ENCODE data around the gene ADAMTS6.
"Not testable (repeated sequence)": the region's sequence is repeated elsewhere in the genome, so short reads cannot be mapped to it uniquely, and the experiment has no call there.

The ADAMTS6 gene

GRCh38 chr5:65197531-65198455, 283.9 kb downstream of the ADAMTS6 start:
- DNase-seq (ENCODE audit: low spot score): no peak

DNA sequence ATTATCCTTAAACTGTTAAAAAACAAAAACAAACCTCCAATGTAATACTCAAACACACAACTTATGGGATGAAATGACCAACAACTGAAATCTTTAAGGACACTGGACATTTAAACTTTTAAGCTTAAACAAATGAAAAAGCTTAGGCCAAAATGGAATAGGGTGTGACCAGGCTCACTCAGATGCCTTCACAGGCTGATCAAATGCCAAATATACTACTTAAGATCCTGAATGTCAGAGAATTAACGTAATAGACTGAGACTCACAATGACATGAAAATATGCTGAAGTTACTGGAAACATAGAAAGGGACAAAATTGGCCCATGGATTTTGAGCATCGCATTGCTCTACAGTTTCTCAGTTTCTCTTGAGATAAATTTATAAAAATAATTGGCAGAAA, 286.8 kb downstream of the ADAMTS6 start:
- DNase-seq (ENCODE audit: low spot score): no peak

DNA sequence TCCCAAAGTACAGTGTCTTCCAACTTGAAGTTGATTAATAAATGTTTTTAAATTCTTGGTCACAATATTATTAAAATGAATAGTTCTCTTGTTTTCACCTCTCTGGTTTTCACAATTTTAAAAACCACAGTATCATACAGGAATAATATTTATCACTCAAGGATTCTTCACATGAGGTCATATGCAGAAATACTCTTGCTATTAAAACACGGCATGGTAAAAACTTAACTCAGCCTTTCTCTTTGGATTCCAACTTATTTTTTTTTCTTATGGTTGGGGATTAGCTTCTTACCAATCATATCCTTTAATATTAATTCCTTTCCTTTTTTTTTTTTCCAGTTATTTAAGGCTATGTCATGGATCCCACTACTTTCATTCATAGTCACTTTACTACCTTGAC, 289.4 kb downstream of the ADAMTS6 start:
- DNase-seq (ENCODE audit: low spot score): no peak

GRCh38 chr5:65191554-65192135, 290.1 kb downstream of the ADAMTS6 start:
- DNase-seq (ENCODE audit: low spot score): no peak

GRCh38 chr5:65190328-65191053, 291.2 kb downstream of the ADAMTS6 start:
- peak; percentile 72 for DNase-seq (ENCODE audit: low spot score)

DNA sequence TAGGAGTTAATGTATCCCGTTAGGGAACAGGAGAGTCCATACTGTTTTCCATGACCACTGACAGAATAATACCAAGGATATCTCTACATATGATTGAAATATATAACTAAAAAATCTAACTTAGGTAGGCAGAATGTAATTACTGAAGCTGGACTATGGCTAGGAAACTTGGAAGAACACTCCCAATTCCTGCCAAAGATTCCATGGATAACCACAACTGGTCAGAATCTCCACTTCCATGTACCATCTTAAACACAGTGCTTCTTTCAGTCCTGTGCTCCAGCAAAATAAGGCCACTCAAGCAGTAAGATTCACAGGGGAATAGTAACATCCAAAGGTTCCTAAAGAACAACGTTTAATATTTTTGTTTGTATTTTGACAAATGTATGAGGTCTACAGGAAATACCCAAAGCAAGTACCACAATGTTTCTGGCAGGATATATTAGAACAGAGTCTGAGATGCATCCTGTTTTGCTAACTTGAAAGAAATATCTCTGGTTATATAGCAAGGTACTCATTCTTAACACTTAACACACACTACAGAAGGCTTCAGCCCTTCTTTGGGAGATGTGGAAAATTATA, 295.0 kb downstream of the ADAMTS6 start:
- no peak for DNase-seq (ENCODE audit: low spot score)

DNA sequence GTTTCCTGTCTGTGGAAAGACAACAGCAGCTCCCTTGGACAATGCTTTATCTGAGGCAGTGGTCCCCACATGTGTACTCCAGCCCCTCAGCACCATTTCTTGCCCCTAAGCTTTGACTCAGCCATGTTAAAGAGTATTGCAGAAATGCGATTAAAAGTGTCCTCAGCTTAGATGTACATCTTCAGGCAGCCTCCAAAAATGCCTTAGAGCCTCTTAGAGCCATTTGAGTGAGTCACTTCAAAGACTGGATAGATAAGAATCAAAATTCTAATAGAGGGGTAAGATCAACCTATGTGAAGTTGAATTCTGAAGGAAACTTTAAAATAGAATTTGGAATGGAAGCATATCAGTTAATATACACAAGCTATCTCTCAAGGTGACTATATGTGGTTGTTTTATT, 296.3 kb downstream of the ADAMTS6 start:
- DNase-seq (ENCODE audit: low spot score): no peak

- no peak for DNase-seq (ENCODE audit: low spot score)
These were observed 296.9 kb downstream of the ADAMTS6 start for GRCh38 chr5:65184780-65185179.

DNA sequence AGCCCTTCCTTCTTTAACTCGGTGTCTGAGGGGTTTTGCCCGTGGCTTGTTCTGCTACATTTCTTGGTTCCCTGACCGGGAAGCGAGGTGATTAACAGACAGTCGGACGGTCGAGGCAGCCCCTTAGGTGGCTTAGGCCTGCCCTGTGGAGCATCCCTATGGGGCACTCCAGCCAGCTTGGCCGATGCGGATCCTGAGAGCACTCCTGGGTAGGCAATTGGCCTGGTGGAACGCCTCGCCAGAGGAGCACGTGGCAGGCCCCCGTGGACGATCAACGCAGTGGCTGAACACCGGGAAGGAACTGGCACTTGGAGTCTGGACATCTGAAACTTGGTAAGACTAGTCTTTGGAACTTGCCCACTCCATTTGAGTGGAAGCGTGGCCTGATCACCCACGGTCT, 307.5 kb downstream of the ADAMTS6 start:
- DNase-seq (ENCODE audit: low spot score): not testable (repeated sequence)

GRCh38 chr5:65173130-65173525, 308.6 kb downstream of the ADAMTS6 start:
- DNase-seq (ENCODE audit: low spot score): no peak

- peak; percentile 67 for DNase-seq (ENCODE audit: low spot score)
These were observed 309.1 kb downstream of the ADAMTS6 start for GRCh38 chr5:65172486-65173129.

- no peak for DNase-seq (ENCODE audit: low spot score)
These were observed 310.1 kb downstream of the ADAMTS6 start for GRCh38 chr5:65171645-65172044.

- peak; percentile 49 for DNase-seq (ENCODE audit: low spot score)
These were observed 318.0 kb downstream of the ADAMTS6 start for GRCh38 chr5:65163698-65164097.

DNA sequence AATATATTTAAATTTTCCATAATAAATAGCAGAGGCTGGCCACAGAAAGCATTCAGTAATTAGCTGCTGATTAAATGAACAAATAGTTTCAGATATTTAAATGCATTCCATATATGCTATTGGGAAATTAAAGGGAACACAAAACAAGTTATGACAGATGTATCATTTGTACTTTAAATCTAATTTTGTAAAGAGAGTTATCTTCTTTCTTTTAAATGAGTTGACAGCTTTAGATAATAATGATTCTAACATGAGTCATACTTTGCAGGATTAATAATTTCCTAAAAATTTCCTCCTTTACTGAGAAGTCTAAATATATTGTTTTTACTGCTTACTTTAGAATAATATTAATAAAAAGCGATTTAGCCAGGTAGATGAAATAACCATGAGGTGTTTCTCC, 320.1 kb downstream of the ADAMTS6 start:
- no peak for DNase-seq (ENCODE audit: low spot score)

DNA sequence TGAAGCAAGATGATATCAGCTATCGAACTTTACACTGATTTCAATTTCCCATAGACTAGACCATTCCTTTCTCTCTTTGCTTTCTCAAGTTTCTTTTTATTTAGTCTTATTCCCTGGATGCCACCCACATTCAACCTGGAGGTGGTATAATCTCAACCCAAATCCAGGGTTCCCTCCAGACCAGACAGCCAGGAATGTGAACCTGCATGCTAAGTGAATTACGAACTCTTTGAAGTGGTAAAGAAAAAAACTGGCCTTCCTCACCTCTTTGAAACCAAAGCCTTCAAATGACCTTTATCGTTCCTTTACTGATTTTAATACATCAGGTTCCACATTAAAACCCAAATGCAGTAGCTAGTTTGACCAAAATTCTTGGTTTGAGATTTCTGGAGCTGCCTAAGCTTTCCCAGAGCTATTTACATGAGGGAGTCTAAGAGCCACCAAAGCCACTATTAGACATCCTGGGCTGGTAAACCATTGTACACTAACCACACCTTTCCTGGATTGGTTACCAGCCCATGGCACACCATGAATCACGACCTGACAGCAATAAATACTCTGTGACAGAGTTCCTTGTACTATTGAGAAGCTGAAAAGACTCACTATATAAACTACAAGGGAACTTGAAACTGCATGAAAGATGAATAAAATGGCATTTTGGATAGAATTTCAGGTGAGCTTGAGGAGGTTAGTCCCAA, 323.7 kb downstream of the ADAMTS6 start:
- DNase-seq (ENCODE audit: low spot score): no peak

DNA sequence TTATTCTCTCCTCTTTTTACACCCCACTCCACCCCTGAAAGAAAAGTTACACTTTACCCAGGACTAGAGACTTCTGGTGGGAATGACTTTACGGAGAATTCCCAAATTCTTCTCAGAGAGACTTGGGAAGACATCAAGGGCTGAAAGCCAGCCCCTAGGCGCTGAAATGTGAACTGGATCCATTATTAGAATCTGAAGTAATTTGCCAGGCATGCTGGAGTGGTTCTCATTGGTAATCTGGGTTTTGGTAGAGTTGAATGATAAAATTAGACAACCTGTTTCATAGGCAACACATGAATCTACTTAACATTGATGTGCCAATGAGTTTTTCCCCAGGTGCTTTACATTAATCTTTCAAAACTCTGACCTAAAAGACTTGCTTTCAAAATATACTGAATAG, 324.8 kb downstream of the ADAMTS6 start:
- DNase-seq (ENCODE audit: low spot score): no peak

DNA sequence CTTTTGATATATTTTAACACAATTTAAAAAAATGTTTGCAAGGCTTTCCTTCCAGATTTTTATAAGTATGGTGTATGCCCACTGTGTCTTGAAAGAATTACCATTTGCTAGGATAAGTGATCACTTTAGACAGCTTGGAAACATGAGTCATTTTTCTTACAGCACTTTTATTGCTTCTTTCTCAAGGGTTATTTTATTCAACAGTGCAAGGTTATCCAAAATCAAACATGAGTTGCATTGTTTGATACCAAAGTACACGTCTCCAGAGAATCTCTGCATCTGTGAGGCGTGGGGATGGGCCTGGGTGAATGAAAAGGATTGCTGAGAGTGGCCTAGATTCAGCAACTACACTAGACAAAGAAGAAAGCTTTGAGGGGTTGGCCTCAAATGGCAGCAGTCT, 329.6 kb downstream of the ADAMTS6 start:
- peak; percentile 50 for DNase-seq (ENCODE audit: low spot score)

DNA sequence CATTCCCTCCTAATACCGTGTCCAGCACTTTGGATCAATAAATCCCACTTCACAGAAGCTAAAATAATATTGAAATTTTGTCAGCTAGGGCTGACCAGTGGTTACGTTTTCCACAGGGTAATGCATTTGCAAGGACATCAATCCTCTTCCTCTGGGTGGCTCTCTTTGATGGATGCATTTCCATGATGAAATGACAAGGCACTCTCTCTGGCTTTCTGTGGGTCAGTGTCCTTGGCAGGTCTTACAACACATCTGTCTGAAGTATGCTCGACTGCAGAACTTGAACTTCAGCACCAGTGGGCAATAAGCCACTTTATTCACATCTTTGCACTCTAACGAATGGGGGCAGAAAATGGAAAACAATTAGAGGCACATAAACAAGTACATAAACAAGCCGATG, 330.1 kb downstream of the ADAMTS6 start:
- peak; percentile 56 for DNase-seq (ENCODE audit: low spot score)

- no peak for DNase-seq (ENCODE audit: low spot score)
These were observed 331.0 kb downstream of the ADAMTS6 start for GRCh38 chr5:65150599-65151304.

- DNase-seq (ENCODE audit: low spot score): no peak
These were observed 331.9 kb downstream of the ADAMTS6 start for GRCh38 chr5:65149827-65150226.
